IMR-90 (cell line): ENCODE measurements around the gene SETX. TPM values are rescaled to one million over a fixed set of nuclear protein-coding genes. Genes with fewer than 3 reads are reported as not detected.

Source experiments
- ATAC-seq: fragments of 200-7000 bp; cut with Tn5 transposase; 2 replicates; pipeline ENCODE4 v1.9.1; 2020; ENCODE audit warnings: low read depth, mild to moderate bottlenecking, moderate library complexity
- BruUV-seq: library from RNA; stranded (reverse); fragments of 400-500 nt; replicated peaks from 2 replicates; lab custom pipeline; 2021; lab: Mats Ljungman, UMichigan
- CTCF ChIA-PET: fragments of 300-600 bp; formaldehyde crosslinking; extraction: SDS; loops from one replicate; lab custom pipeline; 2021; ENCODE audit warnings: antibody characterized with exemption; lab: Yijun Ruan, JAX
- POLR2A ChIA-PET: fragments of 300-600 bp; sonication (Branson Sonifier 250); formaldehyde crosslinking; loops from one replicate; lab custom pipeline; 2022; ENCODE audit warnings: antibody characterized with exemption; ENCODE audit not compliant: unreplicated experiment; lab: Charles Lee
- DNase-seq: peaks from one replicate; pipeline ENCODE4 v3.0.0; 2013
- H2AFZ ChIP-seq: replicated peaks from 2 replicates; pipeline ENCODE3; 2013; ENCODE audit warnings: low read length, mild to moderate bottlenecking; ENCODE audit not compliant: poor library complexity
- H2AK5ac ChIP-seq: 2 replicates; pipeline ENCODE4 v1.6.1; 2013; ENCODE audit warnings: low read depth, low read length, inconsistent platforms
- H2AK9ac ChIP-seq: replicated peaks from 2 replicates; pipeline ENCODE3; 2013; ENCODE audit warnings: mild to moderate bottlenecking, low read depth, low read length, moderate library complexity; ENCODE audit not compliant: poor library complexity
- H2BK120ac ChIP-seq: 2 replicates; pipeline ENCODE4 v1.6.1; 2013; ENCODE audit warnings: low read depth, low read length, inconsistent platforms
- H2BK15ac ChIP-seq: 3 replicates; pipeline ENCODE4 v1.6.1; 2013; ENCODE audit warnings: low read depth, low read length, inconsistent platforms
- H2BK20ac ChIP-seq: 2 replicates; pipeline ENCODE4 v1.6.1; 2013; ENCODE audit warnings: low read depth, mild to moderate bottlenecking, inconsistent platforms, low read length, moderate library complexity
- H2BK5ac ChIP-seq: 2 replicates; pipeline ENCODE4 v1.6.1; 2013; ENCODE audit warnings: mild to moderate bottlenecking, low read depth, low read length, inconsistent platforms; ENCODE audit not compliant: poor library complexity, severe bottlenecking
- H3K14ac ChIP-seq: replicated peaks from 2 replicates; pipeline ENCODE4 v1.6.1; 2013; ENCODE audit warnings: low read depth, low read length, inconsistent platforms
- H3K18ac ChIP-seq: 2 replicates; pipeline ENCODE4 v1.6.1; 2013; ENCODE audit warnings: low read depth, low read length, control low read depth
- H3K23ac ChIP-seq: 2 replicates; pipeline ENCODE4 v1.6.1; 2013; ENCODE audit warnings: low read depth, low read length, inconsistent platforms
- H3K27ac ChIP-seq: 2 replicates; pipeline ENCODE4 v1.5.1; 2013; ENCODE audit warnings: mild to moderate bottlenecking, control low read depth, low read length; ENCODE audit not compliant: insufficient read depth
- H3K27me3 ChIP-seq: 2 replicates; pipeline ENCODE4 v1.6.1; 2013; ENCODE audit warnings: low read length; ENCODE audit not compliant: control insufficient read depth, insufficient read depth
- H3K36me3 ChIP-seq: 2 replicates; pipeline ENCODE4 v1.6.1; 2013; ENCODE audit warnings: low read length, mixed read lengths; ENCODE audit not compliant: control insufficient read depth, insufficient read depth
- H3K4ac ChIP-seq: 2 replicates; pipeline ENCODE4 v1.6.1; 2013; ENCODE audit warnings: low read depth, low read length, inconsistent platforms
- H3K4me1 ChIP-seq: 2 replicates; pipeline ENCODE4 v1.6.1; 2013; ENCODE audit warnings: low read length, mixed read lengths; ENCODE audit not compliant: control insufficient read depth, insufficient read depth
- H3K4me2 ChIP-seq: 2 replicates; pipeline ENCODE4 v1.6.1; 2013; ENCODE audit warnings: low read depth, mild to moderate bottlenecking, control low read depth, low read length, moderate library complexity
- H3K4me3 ChIP-seq: 2 replicates; pipeline ENCODE4 v1.5.1; 2013; ENCODE audit warnings: low read depth, mild to moderate bottlenecking, control low read depth, low read length, moderate library complexity; ENCODE audit not compliant: insufficient read depth
- H3K56ac ChIP-seq: 2 replicates; pipeline ENCODE4 v1.6.1; 2013; ENCODE audit warnings: low read length, inconsistent platforms; ENCODE audit not compliant: insufficient read depth; ENCODE audit errors: extremely low read depth
- H3K79me1 ChIP-seq, 2 experiments: 2 replicates each; pipeline ENCODE4 v1.6.1; 2013; ENCODE audit warnings: low read length in 2 of 2, inconsistent platforms in 1 of 2, low read depth in 1 of 2
- H3K9ac ChIP-seq: 2 replicates; pipeline ENCODE4 v1.6.1; 2013; ENCODE audit warnings: low read depth, low read length, control low read depth
- H3K9me1 ChIP-seq: 2 replicates; pipeline ENCODE4 v1.6.1; 2013; ENCODE audit warnings: low read length, inconsistent platforms; ENCODE audit not compliant: insufficient read depth
- H3K9me3 ChIP-seq: 2 replicates; pipeline ENCODE4 v1.6.1; 2013; ENCODE audit warnings: low read length; ENCODE audit not compliant: control insufficient read depth, insufficient read depth
- H4K20me1 ChIP-seq: 2 replicates; pipeline ENCODE4 v1.6.1; 2013; ENCODE audit warnings: low read length, inconsistent platforms; ENCODE audit not compliant: insufficient read depth
- H4K5ac ChIP-seq: 2 replicates; pipeline ENCODE4 v1.6.1; 2013; ENCODE audit warnings: mild to moderate bottlenecking, low read depth, low read length, control low read depth
- H4K8ac ChIP-seq, 2 experiments: 2 replicates each; pipeline ENCODE4 v1.6.1; 2013; ENCODE audit warnings: low read depth in 2 of 2, low read length in 2 of 2, control low read depth in 1 of 2, inconsistent platforms in 1 of 2
- H4K91ac ChIP-seq: 2 replicates; pipeline ENCODE4 v1.6.1; 2013; ENCODE audit warnings: low read depth, low read length, inconsistent platforms; ENCODE audit not compliant: insufficient read depth
- BHLHE40 ChIP-seq: fragments of 150-350 bp; IDR thresholded peaks from 2 replicates; pipeline ENCODE4 v1.6.1; 2016; ENCODE audit warnings: mild to moderate bottlenecking, low read depth, low read length
- CEBPB ChIP-seq: IDR thresholded peaks from 2 replicates; pipeline ENCODE4 v1.6.1; 2012; ENCODE audit warnings: low read depth, low read length, improper control_type of control experiment
- CHD1 ChIP-seq: IDR thresholded peaks from 2 replicates; pipeline ENCODE4 v1.6.1; 2012; ENCODE audit warnings: low read depth, low read length, improper control_type of control experiment
- ELK1 ChIP-seq: fragments of 150-350 bp; IDR thresholded peaks from 2 replicates; pipeline ENCODE4 v1.6.1; 2016; ENCODE audit warnings: low read depth, mild to moderate bottlenecking, low read length, moderate library complexity, borderline replicate concordance
- MAZ ChIP-seq: IDR thresholded peaks from 2 replicates; pipeline ENCODE4 v1.6.1; 2012; ENCODE audit warnings: low read depth, mild to moderate bottlenecking, low read length, improper control_type of control experiment, moderate library complexity, borderline replicate concordance
- MXI1 ChIP-seq: IDR thresholded peaks from 2 replicates; pipeline ENCODE4 v1.6.1; 2012; ENCODE audit warnings: low read depth, mild to moderate bottlenecking, low read length, moderate library complexity, borderline replicate concordance
- NFE2L2 ChIP-seq: fragments of 150-350 bp; IDR thresholded peaks from 2 replicates; pipeline ENCODE4 v1.6.1; 2016; ENCODE audit warnings: low read depth, mild to moderate bottlenecking, low read length
- POLR2A ChIP-seq: IDR thresholded peaks from 2 replicates; pipeline ENCODE4 v1.6.1; 2012; ENCODE audit warnings: mild to moderate bottlenecking, low read depth, low read length
- RCOR1 ChIP-seq: IDR thresholded peaks from 2 replicates; pipeline ENCODE4 v1.6.1; 2012; ENCODE audit warnings: mild to moderate bottlenecking, low read length, improper control_type of control experiment; ENCODE audit not compliant: insufficient replicate concordance
- RFX5 ChIP-seq: IDR thresholded peaks from 2 replicates; pipeline ENCODE4 v1.8.0; 2012; ENCODE audit warnings: low read depth, mild to moderate bottlenecking, low read length, moderate library complexity
- SMC3 ChIP-seq: fragments of 150-350 bp; IDR thresholded peaks from 2 replicates; pipeline ENCODE4 v1.6.1; 2016; ENCODE audit warnings: low read depth, mild to moderate bottlenecking, antibody characterized with exemption, low read length, moderate library complexity
- WGBS, 2 experiments: methylation state at CpG; one replicate each; pipeline versions ENCODE4 v1.1.5 to v1.1.7; 2013; ENCODE audit warnings: missing lambda C conversion rate in 2 of 2; ENCODE audit not compliant: insufficient read length in 1 of 2; ENCODE audit errors: extremely low coverage in 2 of 2; 5-methylcytosine and 5-hydroxymethylcytosine counted together
- dilution Hi-C: fragments of 300-500 bp; cut with HindIII; formaldehyde crosslinking; loops from one replicate; pipeline ENCODE4 v1.14.3; 2018; ENCODE audit warnings: low sequenced_read_pairs; ENCODE audit not compliant: unreplicated experiment
- in situ Hi-C: fragments of 300-500 bp; cut with MboI; formaldehyde crosslinking; loops from 3 replicates; pipeline ENCODE4 v1.14.3; 2019; ENCODE audit warnings: low sequenced_read_pairs, inconsistent platforms, mixed read lengths
- intact Hi-C: fragments of 100-400 bp; cut with micrococcal nuclease; formaldehyde crosslinking; loops from 2 replicates; pipeline ENCODE4 v1.10.0; 2022
- polyA plus RNA-seq, 3 experiments: library from polyadenylated mRNA; depleted of rRNA; stranded (reverse); fragments of >200 nt; gene quantifications; 2 replicates each; pipeline ENCODE4 v1.2.3, GENCODE V29; 2012; ENCODE audit warnings: low replicate concordance in 1 of 3
- total RNA-seq: library from RNA; depleted of rRNA; stranded (reverse); fragments of >200 nt; gene quantifications from 2 replicates; pipeline ENCODE4 v1.2.3, GENCODE V29; 2012
- TF ChIP-seq, protein P1 (sequence below): conservative IDR thresholded peaks from 2 replicates; pipeline ENCODE4 v1.5.1; 2012; ENCODE audit warnings: mild to moderate bottlenecking, low read depth, low read length, improper control_type of control experiment

The SETX gene
- total and polyA plus RNA-seq, 2 of the 4 experiments (the other 2 are of a cell fraction) = 13.1 to 55.0 TPM

DNA sequence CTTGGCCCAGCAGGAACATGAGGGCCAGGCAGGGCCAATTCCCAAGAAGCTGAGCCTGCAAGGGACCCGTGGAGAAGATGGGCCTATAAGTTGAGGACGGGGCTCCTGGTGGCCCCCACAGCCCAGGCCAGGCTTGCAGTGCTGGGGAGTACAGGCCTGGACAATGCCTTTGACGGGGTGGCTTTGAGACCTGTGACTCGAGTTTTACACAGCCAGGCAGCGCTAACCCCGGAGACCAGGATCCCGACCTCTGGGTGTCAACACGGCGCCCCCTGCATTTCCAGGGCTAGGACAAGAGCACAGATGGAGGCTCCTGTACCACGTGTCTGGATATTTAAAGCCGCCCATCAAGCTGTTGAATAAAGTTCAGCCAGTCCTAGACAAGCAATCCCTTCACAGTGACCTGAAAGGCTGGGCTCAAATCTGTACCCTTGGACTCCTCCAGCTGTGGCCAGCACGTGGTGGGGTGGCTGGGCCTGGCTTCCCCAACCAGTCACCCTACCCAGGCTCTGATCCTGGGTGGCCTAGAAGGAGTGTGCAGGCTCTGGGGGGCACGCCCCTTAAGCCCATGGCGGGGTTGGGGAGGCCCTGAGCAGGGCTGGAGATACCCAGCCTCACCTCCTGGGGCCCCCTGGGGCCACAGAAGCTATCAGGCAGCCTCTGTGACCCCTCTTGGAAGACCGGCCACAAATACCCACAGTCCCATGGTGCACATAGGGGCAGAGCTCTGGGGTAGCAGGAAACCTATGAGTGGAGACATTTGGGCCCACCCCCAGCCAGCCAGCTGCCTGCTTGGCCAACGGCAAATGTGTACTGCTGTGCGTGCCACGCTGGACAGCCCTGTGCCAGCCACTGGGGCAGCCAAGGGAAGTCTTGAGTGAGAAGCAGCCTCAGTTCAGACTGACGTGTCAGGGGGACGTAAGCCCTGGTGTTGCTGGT is 104.2 kb downstream of the SETX start:
- TF ChIP-seq, protein P1, sequence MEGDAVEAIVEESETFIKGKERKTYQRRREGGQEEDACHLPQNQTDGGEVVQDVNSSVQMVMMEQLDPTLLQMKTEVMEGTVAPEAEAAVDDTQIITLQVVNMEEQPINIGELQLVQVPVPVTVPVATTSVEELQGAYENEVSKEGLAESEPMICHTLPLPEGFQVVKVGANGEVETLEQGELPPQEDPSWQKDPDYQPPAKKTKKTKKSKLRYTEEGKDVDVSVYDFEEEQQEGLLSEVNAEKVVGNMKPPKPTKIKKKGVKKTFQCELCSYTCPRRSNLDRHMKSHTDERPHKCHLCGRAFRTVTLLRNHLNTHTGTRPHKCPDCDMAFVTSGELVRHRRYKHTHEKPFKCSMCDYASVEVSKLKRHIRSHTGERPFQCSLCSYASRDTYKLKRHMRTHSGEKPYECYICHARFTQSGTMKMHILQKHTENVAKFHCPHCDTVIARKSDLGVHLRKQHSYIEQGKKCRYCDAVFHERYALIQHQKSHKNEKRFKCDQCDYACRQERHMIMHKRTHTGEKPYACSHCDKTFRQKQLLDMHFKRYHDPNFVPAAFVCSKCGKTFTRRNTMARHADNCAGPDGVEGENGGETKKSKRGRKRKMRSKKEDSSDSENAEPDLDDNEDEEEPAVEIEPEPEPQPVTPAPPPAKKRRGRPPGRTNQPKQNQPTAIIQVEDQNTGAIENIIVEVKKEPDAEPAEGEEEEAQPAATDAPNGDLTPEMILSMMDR = no peak
- no peak for TF ChIP-seq SMC3
- no peak for TF ChIP-seq POLR2A
- TF ChIP-seq CEBPB = no peak
- TF ChIP-seq RFX5 = no peak
- no peak for TF ChIP-seq BHLHE40
- no peak for TF ChIP-seq NFE2L2
- TF ChIP-seq ELK1 = no peak
- no peak for TF ChIP-seq MAZ
- no peak for TF ChIP-seq MXI1
- no peak for TF ChIP-seq RCOR1
- no peak for TF ChIP-seq CHD1

More for the DNA sequence above, 104.2 kb downstream of the SETX start:
- Histone ChIP-seq H3K9me3 (peaks cover 2% of the 10 kb centered on the region; the same call in 1 of the 2 replicates), H2BK120ac (no peak overlapping the region), H2AK9ac (no peak overlapping the region), H2BK5ac (no peak overlapping the region), H3K4me1 (no peaks in the 10 kb centered on the region), H2AFZ (no peak overlapping the region), H3K56ac (no peak overlapping the region), H4K20me1 (no peaks in the 10 kb centered on the region), H3K27ac (no peak overlapping the region), H3K9ac (no peak overlapping the region), H2AK5ac (no peak overlapping the region), H3K9me1 (no peaks in the 10 kb centered on the region), H3K18ac (no peak overlapping the region), H3K14ac (no peak overlapping the region), H2BK15ac (no peak overlapping the region), H3K4ac (no peak overlapping the region), H3K4me3 (no peak overlapping the region), H3K23ac (no peak overlapping the region), H4K8ac (no peak overlapping the region), H3K4me2 (no peak overlapping the region), H4K91ac (no peak overlapping the region), H3K27me3 (peaks cover 25% of the 10 kb centered on the region), H3K36me3 (no peaks in the 10 kb centered on the region), H3K79me1 (no peaks in the 10 kb centered on the region), H2BK20ac (no peak overlapping the region), H4K5ac (no peak overlapping the region)
- dilution Hi-C loops (no loop called here), intact Hi-C loops (no loop called here), in situ Hi-C loops (loop anchor here (5.0 to 25.0 kb wide), 2 partner anchors 488 to 663 kb away; no protein-coding TSS in a partner anchor)
- DNase-seq = no peak
- WGBS, 2 experiments = 97% methylated on average over 5 of the region's 20 CpGs; no CpG with 5 or more reads in 1 of the 2 experiments
- CTCF ChIA-PET = interaction anchor here (1.1 kb wide), 1 partner anchor 495 kb away, joined by 3 read pairs; no protein-coding TSS in a partner anchor
- ATAC-seq = no peak
- no TSS peak for BruUV-seq
- POLR2A ChIA-PET = no interaction called here
